Fibroblast of lung (primary cell): ENCODE data around the gene RPS6KB1. TPM values are rescaled to one million over a fixed set of nuclear protein-coding genes. Genes with fewer than 3 reads are reported as not detected.

Experiments used
- DNase-seq, 2 donors: peaks; one replicate each; pipeline versions ENCODE4 v3.0.0 to v3.0.0-alpha.2; 2010; ENCODE audit warnings: low read depth in 2 of 2
- H2AFZ ChIP-seq: 2 replicates; pipeline ENCODE4 v1.5.1; 2012; ENCODE audit warnings: low read length, control low read depth, inconsistent platforms
- H3K27ac ChIP-seq: 2 replicates; pipeline ENCODE4 v1.5.1; 2011; ENCODE audit warnings: low read length, control low read depth; ENCODE audit not compliant: insufficient read depth
- H3K27me3 ChIP-seq: 2 replicates; pipeline ENCODE4 v1.5.1; 2011; ENCODE audit warnings: mild to moderate bottlenecking, low read length; ENCODE audit not compliant: control insufficient read depth, insufficient read depth
- H3K36me3 ChIP-seq: 2 replicates; pipeline ENCODE4 v1.5.1; 2011; ENCODE audit warnings: low read length; ENCODE audit not compliant: control insufficient read depth, insufficient read depth
- H3K4me1 ChIP-seq: 2 replicates; pipeline ENCODE4 v1.5.1; 2011; ENCODE audit warnings: low read length; ENCODE audit not compliant: control insufficient read depth, insufficient read depth; ENCODE audit errors: extremely low read depth
- H3K4me2 ChIP-seq: 2 replicates; pipeline ENCODE4 v1.5.1; 2011; ENCODE audit warnings: low read length, control low read depth; ENCODE audit not compliant: insufficient read depth; ENCODE audit errors: extremely low read depth
- H3K4me3 ChIP-seq, 4 experiments: fragments of 200-600 bp in 1 of 4; sonication (generic) in 1 of 4; replicated peaks in 1 of 4; 2 replicates each; pipeline ENCODE4 v1.5.1; 2011 to 2016; ENCODE audit warnings: low read length in 4 of 4, low read depth in 3 of 4, mild to moderate bottlenecking in 3 of 4, control low read depth in 2 of 4, inconsistent platforms in 1 of 4, mixed read lengths in 1 of 4; ENCODE audit not compliant: insufficient read depth in 1 of 4; ENCODE audit errors: control extremely low read depth in 1 of 4
- H3K79me2 ChIP-seq: 2 replicates; pipeline ENCODE4 v1.5.1; 2012; ENCODE audit warnings: mild to moderate bottlenecking, low read length, inconsistent platforms; ENCODE audit not compliant: control insufficient read depth, insufficient read depth
- H3K9ac ChIP-seq: 2 replicates; pipeline ENCODE4 v1.5.1; 2011; ENCODE audit warnings: mild to moderate bottlenecking, low read length, control low read depth; ENCODE audit not compliant: insufficient read depth
- H3K9me3 ChIP-seq: 2 replicates; pipeline ENCODE4 v1.5.1; 2012; ENCODE audit warnings: low read depth, low read length; ENCODE audit not compliant: control insufficient read depth, insufficient read depth
- H4K20me1 ChIP-seq: 2 replicates; pipeline ENCODE4 v1.5.1; 2011; ENCODE audit warnings: low read length; ENCODE audit not compliant: control insufficient read depth, insufficient read depth; ENCODE audit errors: extremely low read depth
- CTCF ChIP-seq, 2 donors: IDR thresholded peaks in 1 of 2; conservative IDR thresholded peaks in 1 of 2; 1 replicate in 1 of 2; 2 replicates in 1 of 2; pipeline ENCODE4 v1.5.1; 2011 to 2012; ENCODE audit warnings: low read length in 2 of 2, control low read depth in 1 of 2, inconsistent platforms in 1 of 2, low read depth in 1 of 2, mild to moderate bottlenecking in 1 of 2
- EZH2 ChIP-seq: IDR thresholded peaks from 2 replicates; pipeline ENCODE4 v1.5.1; 2012; ENCODE audit warnings: low read length, control low read depth, mild to moderate bottlenecking; ENCODE audit errors: missing control alignments
- polyA plus RNA-seq, 2 donors: library from polyadenylated mRNA; depleted of rRNA in 1 of 2; stranded (reverse) in 1 of 2; unstranded in 1 of 2; fragments of >200 nt; gene quantifications; 2 replicates each; pipeline ENCODE4 v1.2.1, GENCODE V29; 2011 to 2012; ENCODE audit warnings: missing spikeins in 1 of 2
- total RNA-seq: library from RNA; depleted of rRNA; stranded (reverse); fragments of >200 nt; gene quantifications from 2 replicates; pipeline ENCODE4 v1.2.1, GENCODE V29; 2014

The RPS6KB1 gene
- total and polyA plus RNA-seq, 2 donors (not counting 1 experiment from before 2014, with no cell fraction given): 16.0 to 21.3 TPM

GRCh38 chr17:59863616-59864015 lies 29.3 kb upstream of the RPS6KB1 start:
- Histone ChIP-seq H3K4me1 (no peaks in the 10 kb centered on the region), H3K9me3 (no peaks in the 10 kb centered on the region), H4K20me1 (no peaks in the 10 kb centered on the region), H3K27me3 (no peaks in the 10 kb centered on the region), H3K79me2 (no peaks in the 10 kb centered on the region), H2AFZ (no peak overlapping the region), H3K27ac (no peak overlapping the region), H3K4me2 (no peak overlapping the region), H3K9ac (no peak overlapping the region), H3K4me3 (no peak overlapping the region), H3K36me3 (no peaks in the 10 kb centered on the region)
- TF ChIP-seq EZH2 (no peak), CTCF (conservative IDR thresholded peaks at IDR 0.05 in 1 of 2, IDR thresholded peaks at IDR 0.05 in 1 of 2; ENCODE audit: low read depth in 1 of 2, low read length in 2 of 2) (no peak)
- DNase-seq: no peak

- Histone ChIP-seq H3K79me2 (no peaks in the 10 kb centered on the region), H3K27me3 (no peaks in the 10 kb centered on the region), H3K4me3 (no peak overlapping the region), H3K9me3 (no peaks in the 10 kb centered on the region), H2AFZ (no peak overlapping the region), H4K20me1 (no peaks in the 10 kb centered on the region), H3K9ac (no peak overlapping the region), H3K4me1 (no peaks in the 10 kb centered on the region), H3K4me2 (no peak overlapping the region), H3K36me3 (no peaks in the 10 kb centered on the region), H3K27ac (no peak overlapping the region)
- TF ChIP-seq CTCF (conservative IDR thresholded peaks at IDR 0.05 in 1 of 2, IDR thresholded peaks at IDR 0.05 in 1 of 2; ENCODE audit: low read depth in 1 of 2, low read length in 2 of 2): no peak
- no peak for TF ChIP-seq EZH2
- DNase-seq: no peak
These were observed 23.0 kb upstream of the RPS6KB1 start for GRCh38 chr17:59869941-59870218.

GRCh38 chr17:59870482-59870881 lies 22.4 kb upstream of the RPS6KB1 start:
- H3K4me2 ChIP-seq: no peak overlapping the region
- no peaks in the 10 kb centered on the region for H3K79me2 ChIP-seq
- TF ChIP-seq CTCF (conservative IDR thresholded peaks at IDR 0.05 in 1 of 2, IDR thresholded peaks at IDR 0.05 in 1 of 2; ENCODE audit: low read depth in 1 of 2, low read length in 2 of 2): no peak
- TF ChIP-seq EZH2: no peak
- H3K4me3 ChIP-seq: no peak overlapping the region
- H3K27ac ChIP-seq: no peak overlapping the region
- H2AFZ ChIP-seq: no peak overlapping the region
- H3K9ac ChIP-seq: no peak overlapping the region
- no peaks in the 10 kb centered on the region for H3K4me1 ChIP-seq
- DNase-seq: no peak
- no peaks in the 10 kb centered on the region for H3K9me3 ChIP-seq
- no peaks in the 10 kb centered on the region for H3K36me3 ChIP-seq
- H3K27me3 ChIP-seq: no peaks in the 10 kb centered on the region
- no peaks in the 10 kb centered on the region for H4K20me1 ChIP-seq
